HG02943 (cell line): ENCODE data around the gene CRELD1.
A peak's percentile ranks its signal among the peaks of the same experiment; 100 is the strongest.

Experiments used
- ATAC-seq: cut with Tn5 transposase; IDR thresholded peaks from one replicate; pipeline ENCODE4 v1.9.1; 2021; ENCODE audit warnings: mild to moderate bottlenecking, low read depth, moderate library complexity; ENCODE audit not compliant: unreplicated experiment

CRELD1 gene

GRCh38 chr3:9951962-9952805 is 18.6 kb downstream of the CRELD1 start, which contains the start of gene PRRT3:
TSS of gene PRRT3 (minus strand) at chr3:9952408. CDS start at chr3:9950115, 2,293 bp downstream.
- peak; percentile 51 for ATAC-seq

GRCh38 chr3:9955067-9955502 is 21.5 kb downstream of the CRELD1 start:
- ATAC-seq, result no peak

- ATAC-seq, result no peak
These were observed 22.1 kb downstream of the CRELD1 start for GRCh38 chr3:9955611-9956352.

GRCh38 chr3:9957214-9957613 is 23.6 kb downstream of the CRELD1 start:
- no peak for ATAC-seq

- ATAC-seq, result no peak
These were observed 31.7 kb downstream of the CRELD1 start for GRCh38 chr3:9965200-9965875.

GRCh38 chr3:9966841-9967240 is 33.2 kb downstream of the CRELD1 start:
- ATAC-seq, result no peak

GRCh38 chr3:9969632-9970019 is 36.0 kb downstream of the CRELD1 start:
- no peak for ATAC-seq

- ATAC-seq, result no peak
These were observed 36.5 kb downstream of the CRELD1 start for GRCh38 chr3:9970020-9970652.

GRCh38 chr3:9976721-9977709 is 43.4 kb downstream of the CRELD1 start:
- ATAC-seq, result no peak

- ATAC-seq, result no peak
These were observed 45.2 kb downstream of the CRELD1 start for GRCh38 chr3:9978710-9979305.

GRCh38 chr3:9980251-9980650 is 46.6 kb downstream of the CRELD1 start:
- no peak for ATAC-seq

- ATAC-seq, result peak; percentile 37
These were observed 52.6 kb downstream of the CRELD1 start for GRCh38 chr3:9986230-9986725.

- ATAC-seq, result no peak
These were observed 60.6 kb downstream of the CRELD1 start for GRCh38 chr3:9994086-9994844.
